Tibial nerve (tissue), 4 donors: ENCODE data around the gene TRABD2B.

Source experiments
- EP300 ChIP-seq, 2 donors: sonication (generic); formaldehyde crosslinking; IDR thresholded peaks; one replicate each; pipeline ENCODE4 v1.6.1; 2017; ENCODE audit warnings: antibody characterized with exemption in 2 of 2, mild to moderate bottlenecking in 1 of 2
- POLR2A ChIP-seq, 2 donors: fragments of 450-650 bp; IDR thresholded peaks; one replicate each; pipeline ENCODE4 v1.6.1; 2017; ENCODE audit warnings: antibody characterized with exemption in 2 of 2, mild to moderate bottlenecking in 2 of 2, moderate library complexity in 2 of 2
- TF ChIP-seq, protein P1 (sequence below), 5 experiments: fragments of 200-600 bp in 3 of 5; fragments of 450-650 bp in 2 of 5; sonication (generic) in 3 of 5; IDR thresholded peaks; one replicate each; pipeline ENCODE4 v1.5.1; 2016 to 2019; ENCODE audit warnings: antibody characterized with exemption in 5 of 5, mild to moderate bottlenecking in 3 of 5, moderate library complexity in 2 of 5

DNA sequence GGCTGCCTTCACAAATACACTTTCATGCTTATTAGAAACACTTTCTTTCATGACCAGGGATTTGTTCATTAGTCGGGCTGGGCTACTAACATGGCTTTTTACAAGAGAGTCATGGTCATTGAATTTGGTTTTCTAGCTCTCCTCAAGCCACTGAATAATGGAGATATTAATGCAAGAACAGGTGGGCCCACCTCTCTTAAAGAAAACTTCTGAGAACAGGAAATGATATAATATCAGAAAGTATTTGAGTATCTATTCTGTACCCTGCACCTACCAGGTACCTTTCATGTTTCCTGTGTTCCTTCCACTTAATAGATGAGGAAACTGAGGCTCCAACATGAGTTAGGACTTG is 90.0 kb downstream of the TRABD2B start:
- TF ChIP-seq POLR2A (IDR thresholded peaks at IDR 0.05): no peak
- no peak for TF ChIP-seq EP300 (IDR thresholded peaks at IDR 0.05)
- TF ChIP-seq, protein P1, sequence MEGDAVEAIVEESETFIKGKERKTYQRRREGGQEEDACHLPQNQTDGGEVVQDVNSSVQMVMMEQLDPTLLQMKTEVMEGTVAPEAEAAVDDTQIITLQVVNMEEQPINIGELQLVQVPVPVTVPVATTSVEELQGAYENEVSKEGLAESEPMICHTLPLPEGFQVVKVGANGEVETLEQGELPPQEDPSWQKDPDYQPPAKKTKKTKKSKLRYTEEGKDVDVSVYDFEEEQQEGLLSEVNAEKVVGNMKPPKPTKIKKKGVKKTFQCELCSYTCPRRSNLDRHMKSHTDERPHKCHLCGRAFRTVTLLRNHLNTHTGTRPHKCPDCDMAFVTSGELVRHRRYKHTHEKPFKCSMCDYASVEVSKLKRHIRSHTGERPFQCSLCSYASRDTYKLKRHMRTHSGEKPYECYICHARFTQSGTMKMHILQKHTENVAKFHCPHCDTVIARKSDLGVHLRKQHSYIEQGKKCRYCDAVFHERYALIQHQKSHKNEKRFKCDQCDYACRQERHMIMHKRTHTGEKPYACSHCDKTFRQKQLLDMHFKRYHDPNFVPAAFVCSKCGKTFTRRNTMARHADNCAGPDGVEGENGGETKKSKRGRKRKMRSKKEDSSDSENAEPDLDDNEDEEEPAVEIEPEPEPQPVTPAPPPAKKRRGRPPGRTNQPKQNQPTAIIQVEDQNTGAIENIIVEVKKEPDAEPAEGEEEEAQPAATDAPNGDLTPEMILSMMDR (IDR thresholded peaks at IDR 0.05): no peak
